KMS-11 (cell line): ENCODE measurements around the gene BANF2.

ENCODE experiments used
- H2AFZ ChIP-seq: fragments of 200-600 bp; sonication (generic); 2 replicates; pipeline ENCODE4 v1.6.1; 2016; ENCODE audit warnings: antibody characterized with exemption, mixed run types, low read depth
- H3K27ac ChIP-seq: fragments of 200-600 bp; sonication (generic); 2 replicates; pipeline ENCODE4 v1.6.1; 2016; ENCODE audit warnings: mild to moderate bottlenecking, mixed run types
- H3K27me3 ChIP-seq: fragments of 200-600 bp; sonication (generic); 2 replicates; pipeline ENCODE4 v1.6.1; 2017; ENCODE audit warnings: mild to moderate bottlenecking, low read depth, mixed run types, moderate library complexity; ENCODE audit not compliant: insufficient read depth
- H3K36me3 ChIP-seq: fragments of 200-600 bp; sonication (generic); 2 replicates; pipeline ENCODE4 v1.6.1; 2017; ENCODE audit warnings: mild to moderate bottlenecking, mixed run types; ENCODE audit not compliant: insufficient read depth
- H3K4me1 ChIP-seq: fragments of 200-600 bp; sonication (generic); 2 replicates; pipeline ENCODE4 v1.6.1; 2016; ENCODE audit warnings: mild to moderate bottlenecking, low read depth, mixed run types; ENCODE audit not compliant: poor library complexity, severe bottlenecking
- H3K4me2 ChIP-seq: fragments of 200-600 bp; sonication (generic); 2 replicates; pipeline ENCODE4 v1.7.0; 2016; ENCODE audit warnings: mild to moderate bottlenecking, mixed run types
- H3K4me3 ChIP-seq: fragments of 200-600 bp; sonication (generic); IDR thresholded peaks from 2 replicates; pipeline ENCODE4 v1.6.1; 2017; ENCODE audit warnings: low read depth, low read length, mixed read lengths; ENCODE audit not compliant: insufficient read depth
- H3K79me2 ChIP-seq: fragments of 200-600 bp; sonication (generic); 2 replicates; pipeline ENCODE4 v1.6.1; 2016; ENCODE audit warnings: low read depth, mixed run types; ENCODE audit not compliant: insufficient read depth
- H3K9ac ChIP-seq: fragments of 200-600 bp; sonication (generic); 2 replicates; pipeline ENCODE4 v1.6.1; 2016; ENCODE audit warnings: mild to moderate bottlenecking, mixed run types
- H4K20me1 ChIP-seq: fragments of 200-600 bp; sonication (generic); 2 replicates; pipeline ENCODE4 v1.6.1; 2016; ENCODE audit warnings: mild to moderate bottlenecking, mixed run types; ENCODE audit not compliant: insufficient read depth
- CTCF ChIP-seq: fragments of 200-600 bp; sonication (generic); conservative IDR thresholded peaks from 2 replicates; pipeline ENCODE4 v1.6.1; 2017; ENCODE audit warnings: low read depth, mild to moderate bottlenecking, antibody characterized with exemption, low read length, moderate library complexity, mixed read lengths

Gene BANF2

GRCh38 chr20:17741220-17741619 is 41.5 kb downstream of the BANF2 start:
- TF ChIP-seq CTCF: no peak
- no peaks in the 10 kb centered on the region for H4K20me1 ChIP-seq
- no peak overlapping the region for H3K4me2 ChIP-seq
- no peaks in the 10 kb centered on the region for H3K27me3 ChIP-seq
- no peak overlapping the region for H3K4me3 ChIP-seq
- H3K79me2 ChIP-seq: no peaks in the 10 kb centered on the region
- no peak overlapping the region for H2AFZ ChIP-seq
- H3K27ac ChIP-seq: no peak overlapping the region
- peaks cover 4% of the 10 kb centered on the region for H3K4me1 ChIP-seq
- H3K36me3 ChIP-seq: no peaks in the 10 kb centered on the region
- no peak overlapping the region for H3K9ac ChIP-seq

DNA sequence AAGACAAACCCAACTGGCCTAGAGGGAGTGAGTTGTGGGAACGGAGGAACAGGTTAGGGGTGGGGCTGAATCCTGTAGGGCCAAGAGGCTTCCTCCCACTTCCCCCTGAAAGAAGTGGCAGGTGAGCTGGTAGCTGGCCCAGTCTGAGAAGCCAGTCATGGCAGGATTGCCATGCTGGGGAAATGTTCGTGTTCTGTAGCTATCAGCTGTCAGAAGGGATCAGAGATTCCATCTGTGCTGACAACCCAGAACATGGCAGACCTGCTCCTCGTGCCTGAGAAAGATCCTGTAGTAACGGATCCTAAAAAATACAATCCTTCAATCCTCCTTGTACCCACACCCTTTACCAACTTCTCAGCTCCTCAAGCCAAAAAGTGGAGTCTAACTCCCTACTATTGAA is 43.0 kb downstream of the BANF2 start:
- Histone ChIP-seq H4K20me1 (no peaks in the 10 kb centered on the region), H3K9ac (no peak overlapping the region), H3K36me3 (no peaks in the 10 kb centered on the region), H3K4me1 (peaks cover 4% of the 10 kb centered on the region), H3K27me3 (no peaks in the 10 kb centered on the region), H3K79me2 (no peaks in the 10 kb centered on the region), H2AFZ (no peak overlapping the region), H3K4me2 (no peak overlapping the region), H3K27ac (no peak overlapping the region), H3K4me3 (no peak overlapping the region)
- TF ChIP-seq CTCF: no peak

DNA sequence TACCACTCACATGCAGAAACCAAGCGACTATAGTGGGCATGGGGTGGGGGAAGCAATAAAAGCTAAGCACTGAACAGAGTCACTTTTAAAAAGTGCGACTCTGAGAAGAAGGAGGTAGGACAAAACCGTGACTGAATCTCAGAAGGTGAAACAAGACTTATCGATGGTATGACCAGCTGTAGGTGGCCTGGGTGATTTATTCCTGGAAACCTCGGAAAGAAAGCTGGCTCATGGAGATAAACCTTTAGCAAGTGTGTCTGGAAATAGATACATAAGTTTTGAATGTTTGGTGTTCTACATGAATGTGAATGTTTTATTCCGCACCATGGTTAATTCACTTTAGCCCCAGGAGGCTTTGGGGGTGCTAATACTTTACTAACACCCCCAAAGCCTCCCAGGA is 43.9 kb downstream of the BANF2 start:
- no peak for TF ChIP-seq CTCF
- H2AFZ ChIP-seq: no peak overlapping the region
- no peaks in the 10 kb centered on the region for H3K79me2 ChIP-seq
- H4K20me1 ChIP-seq: no peaks in the 10 kb centered on the region
- no peak overlapping the region for H3K4me3 ChIP-seq
- H3K4me2 ChIP-seq: no peak overlapping the region
- peaks cover 4% of the 10 kb centered on the region for H3K4me1 ChIP-seq
- H3K27ac ChIP-seq: no peak overlapping the region
- H3K36me3 ChIP-seq: no peaks in the 10 kb centered on the region
- H3K27me3 ChIP-seq: no peaks in the 10 kb centered on the region
- H3K9ac ChIP-seq: no peak overlapping the region

GRCh38 chr20:17747431-17747846 is 47.7 kb downstream of the BANF2 start:
- Histone ChIP-seq H4K20me1 (no peaks in the 10 kb centered on the region), H3K27ac (no peak overlapping the region), H2AFZ (no peak overlapping the region), H3K36me3 (no peaks in the 10 kb centered on the region), H3K4me1 (peaks cover 4% of the 10 kb centered on the region), H3K27me3 (no peaks in the 10 kb centered on the region), H3K9ac (no peak overlapping the region), H3K79me2 (no peaks in the 10 kb centered on the region), H3K4me3 (no peak overlapping the region), H3K4me2 (no peak overlapping the region)
- TF ChIP-seq CTCF: no peak
